Ascending aorta (tissue), 2 donors: Measurements from ENCODE around the gene BBS9. TPM values are rescaled to one million over a fixed set of nuclear protein-coding genes. Genes with fewer than 3 reads are reported as not detected.
"Not testable (repeated sequence)": the region's sequence is repeated elsewhere in the genome, so short reads cannot be mapped to it uniquely, and the experiment has no call there.

ENCODE experiments used
- DNase-seq, 2 donors: peaks; one replicate each; pipeline ENCODE4 v3.0.0-alpha.2; 2019; ENCODE audit warnings: low spot score in 2 of 2
- H3K27ac ChIP-seq, 2 donors: fragments of 200-600 bp; sonication (generic); one replicate each; pipeline ENCODE4 v1.5.1; 2016 to 2017; ENCODE audit warnings: mild to moderate bottlenecking in 1 of 2
- H3K27me3 ChIP-seq: fragments of 200-600 bp; sonication (generic); one replicate; pipeline ENCODE4 v1.5.1; 2017
- H3K36me3 ChIP-seq, 2 donors: fragments of 200-600 bp; sonication (generic); one replicate each; pipeline ENCODE4 v1.5.1; 2016
- H3K4me1 ChIP-seq, 2 donors: fragments of 200-600 bp; sonication (generic); one replicate each; pipeline ENCODE4 v1.5.1; 2016 to 2017; ENCODE audit warnings: mild to moderate bottlenecking in 1 of 2
- H3K4me3 ChIP-seq, 2 donors: fragments of 200-600 bp; sonication (generic); one replicate each; pipeline ENCODE4 v1.5.1; 2016 to 2017; ENCODE audit warnings: mild to moderate bottlenecking in 1 of 2
- H3K9me3 ChIP-seq, 2 donors: fragments of 200-600 bp; sonication (generic); one replicate each; pipeline ENCODE4 v1.5.1; 2016
- CTCF ChIP-seq, 3 experiments: fragments of 200-600 bp in 2 of 3; fragments of 450-650 bp in 1 of 3; sonication (generic) in 2 of 3; IDR thresholded peaks; one replicate each; pipeline ENCODE4 v1.5.1; 2016 to 2019; ENCODE audit warnings: antibody characterized with exemption in 3 of 3, mild to moderate bottlenecking in 1 of 3, moderate library complexity in 1 of 3
- intact Hi-C: fragments of 100-400 bp; cut with DNase I; formaldehyde crosslinking; loops from one replicate; pipeline ENCODE4 v1.15.1; 2023
- total RNA-seq: library from RNA; depleted of rRNA; stranded (reverse); fragments of >200 nt; gene quantifications from one replicate; pipeline ENCODE4 v1.1.0, GENCODE V29; 2016

Gene BBS9
- total RNA-seq, 1 donor from 2014 or later = 23.3 TPM

GRCh38 chr7:33463131-33463530, 333.8 kb downstream of the BBS9 start:
- TF ChIP-seq CTCF (IDR thresholded peaks at IDR 0.05) = no peak
- H3K4me1 ChIP-seq = no peaks in the 10 kb centered on the region
- no peaks in the 10 kb centered on the region for H3K9me3 ChIP-seq
- H3K4me3 ChIP-seq = no peak overlapping the region
- intact Hi-C loops = no loop called here
- DNase-seq = no peak
- H3K27me3 ChIP-seq = no peaks in the 10 kb centered on the region
- no peaks in the 10 kb centered on the region for H3K36me3 ChIP-seq
- H3K27ac ChIP-seq = no peak overlapping the region

GRCh38 chr7:33466203-33466602, 336.8 kb downstream of the BBS9 start:
- intact Hi-C loops = no loop called here
- Histone ChIP-seq H3K4me1 (no peaks in the 10 kb centered on the region), H3K9me3 (no peaks in the 10 kb centered on the region), H3K36me3 (no peaks in the 10 kb centered on the region), H3K4me3 (no peak overlapping the region), H3K27me3 (no peaks in the 10 kb centered on the region), H3K27ac (no peak overlapping the region)
- no peak for TF ChIP-seq CTCF (IDR thresholded peaks at IDR 0.05)
- no peak for DNase-seq

- no peaks in the 10 kb centered on the region for H3K27me3 ChIP-seq
- intact Hi-C loops = no loop called here
- no peaks in the 10 kb centered on the region for H3K36me3 ChIP-seq
- no peak overlapping the region for H3K27ac ChIP-seq
- TF ChIP-seq CTCF (IDR thresholded peaks at IDR 0.05) = no peak
- DNase-seq = no peak
- H3K9me3 ChIP-seq = no peaks in the 10 kb centered on the region
- no peak overlapping the region for H3K4me3 ChIP-seq
- H3K4me1 ChIP-seq = no peaks in the 10 kb centered on the region
These were observed 342.4 kb downstream of the BBS9 start for GRCh38 chr7:33471636-33472242.

- Histone ChIP-seq H3K4me1 (no peaks in the 10 kb centered on the region), H3K4me3 (no peak overlapping the region), H3K27me3 (no peaks in the 10 kb centered on the region), H3K27ac (no peak overlapping the region), H3K9me3 (no peaks in the 10 kb centered on the region), H3K36me3 (no peaks in the 10 kb centered on the region)
- TF ChIP-seq CTCF (IDR thresholded peaks at IDR 0.05) = no peak
- no peak for DNase-seq
- intact Hi-C loops = no loop called here
These were observed 343.1 kb downstream of the BBS9 start for GRCh38 chr7:33472348-33473025.

- no peak for DNase-seq
- no peaks in the 10 kb centered on the region for H3K9me3 ChIP-seq
- no peak overlapping the region for H3K27ac ChIP-seq
- intact Hi-C loops = no loop called here
- no peak overlapping the region for H3K4me3 ChIP-seq
- no peaks in the 10 kb centered on the region for H3K4me1 ChIP-seq
- no peak for TF ChIP-seq CTCF (IDR thresholded peaks at IDR 0.05)
- no peaks in the 10 kb centered on the region for H3K27me3 ChIP-seq
- no peaks in the 10 kb centered on the region for H3K36me3 ChIP-seq
These were observed 348.5 kb downstream of the BBS9 start for GRCh38 chr7:33477719-33478480.

GRCh38 chr7:33484476-33484875, 355.1 kb downstream of the BBS9 start:
- H3K4me3 ChIP-seq, H3K27ac ChIP-seq, intact Hi-C loops, H3K4me1 ChIP-seq, H3K27me3 ChIP-seq, DNase-seq, H3K9me3 ChIP-seq, H3K36me3 ChIP-seq: not testable (repeated sequence)
